EH (cell line): Measurements from ENCODE around the gene IL1RL1.

Experiments
- DNase-seq: peaks from one replicate; pipeline ENCODE4 v3.0.0-alpha.2; 2015; ENCODE audit warnings: low read depth

The IL1RL1 gene

GRCh38 chr2:102369866-102370265, 58.5 kb downstream of the IL1RL1 start:
- DNase-seq, result no peak

GRCh38 chr2:102376052-102376591, 64.8 kb downstream of the IL1RL1 start:
- no peak for DNase-seq

GRCh38 chr2:102383722-102384121, 72.4 kb downstream of the IL1RL1 start:
- no peak for DNase-seq

GRCh38 chr2:102385522-102385921, 74.2 kb downstream of the IL1RL1 start:
- DNase-seq, result no peak

GRCh38 chr2:102386004-102386403, 74.6 kb downstream of the IL1RL1 start:
- DNase-seq, result no peak

- no peak for DNase-seq
Measured at GRCh38 chr2:102386867-102387541, 75.6 kb downstream of the IL1RL1 start.

- no peak for DNase-seq
Measured at GRCh38 chr2:102387763-102388546, 76.6 kb downstream of the IL1RL1 start.

- DNase-seq, result no peak
Measured at GRCh38 chr2:102391565-102391964, 80.2 kb downstream of the IL1RL1 start.

GRCh38 chr2:102392096-102392495, 80.7 kb downstream of the IL1RL1 start:
- no peak for DNase-seq

- no peak for DNase-seq
Measured at GRCh38 chr2:102392942-102393341, 81.6 kb downstream of the IL1RL1 start.

- DNase-seq, result no peak
Measured at GRCh38 chr2:102396012-102396411, 84.6 kb downstream of the IL1RL1 start.

GRCh38 chr2:102397209-102397608, 85.8 kb downstream of the IL1RL1 start:
- DNase-seq, result no peak

- no peak for DNase-seq
Measured at GRCh38 chr2:102399499-102400141, 88.3 kb downstream of the IL1RL1 start.

GRCh38 chr2:102401456-102401855, 90.1 kb downstream of the IL1RL1 start:
- no peak for DNase-seq
